HUES64 (cell line): Measurements from ENCODE around the gene PIWIL4.
"Not testable (repeated sequence)": the region's sequence is repeated elsewhere in the genome, so short reads cannot be mapped to it uniquely, and the experiment has no call there.

Experiments
- H3K27ac ChIP-seq: 2 replicates; pipeline ENCODE4 v1.7.0; 2013; ENCODE audit warnings: low read depth, low read length, inconsistent platforms
- H3K27me3 ChIP-seq: 2 replicates; pipeline ENCODE4 v1.6.1; 2013; ENCODE audit warnings: mild to moderate bottlenecking, low read length; ENCODE audit not compliant: insufficient read depth
- H3K36me3 ChIP-seq: 2 replicates; pipeline ENCODE4 v1.6.1; 2013; ENCODE audit warnings: mild to moderate bottlenecking, low read length; ENCODE audit not compliant: insufficient read depth
- H3K4me1 ChIP-seq: 2 replicates; pipeline ENCODE4 v1.6.1; 2013; ENCODE audit warnings: mild to moderate bottlenecking, low read length, moderate library complexity; ENCODE audit not compliant: insufficient read depth
- H3K4me3 ChIP-seq: 2 replicates; pipeline ENCODE4 v1.5.1; 2013; ENCODE audit warnings: mild to moderate bottlenecking, low read length, moderate library complexity
- H3K9ac ChIP-seq: 2 replicates; pipeline ENCODE4 v1.6.1; 2013; ENCODE audit warnings: mild to moderate bottlenecking, low read depth, low read length
- H3K9me3 ChIP-seq: 2 replicates; pipeline ENCODE4 v1.6.1; 2013; ENCODE audit warnings: low read depth, low read length; ENCODE audit not compliant: insufficient read depth
- WGBS: fragments of 150-250, 120-280 bp; methylation state at CpG from one replicate; pipeline ENCODE4 v1.1.7; 2013; ENCODE audit warnings: missing lambda C conversion rate; 5-methylcytosine and 5-hydroxymethylcytosine counted together

The PIWIL4 gene

GRCh38 chr11:94639901-94640721, 72.9 kb downstream of the PIWIL4 start:
- Histone ChIP-seq H3K27ac (no peak overlapping the region), H3K9ac (no peak overlapping the region)
- WGBS: 84% methylated on average over 13 of the region's 13 CpGs

GRCh38 chr11:94641167-94641761, 74.1 kb downstream of the PIWIL4 start:
- H3K9me3 ChIP-seq: no peaks in the 10 kb centered on the region
- H3K9ac ChIP-seq: no peak overlapping the region
- H3K27me3 ChIP-seq: no peaks in the 10 kb centered on the region
- no peak overlapping the region for H3K4me3 ChIP-seq
- no peaks in the 10 kb centered on the region for H3K36me3 ChIP-seq
- 60% methylated on average over 8 of the region's 8 CpGs for WGBS
- peak overlapping the region; percentile 15; the same call in 1 of the 2 replicates for H3K27ac ChIP-seq
- peaks cover 8% of the 10 kb centered on the region; the same call in 1 of the 2 replicates for H3K4me1 ChIP-seq

More at GRCh38 chr11:94639901-94640721, 72.9 kb downstream of the PIWIL4 start:
- H3K36me3 ChIP-seq: no peaks in the 10 kb centered on the region
- H3K9me3 ChIP-seq: no peaks in the 10 kb centered on the region
- H3K4me1 ChIP-seq: peaks cover 8% of the 10 kb centered on the region; the same call in 1 of the 2 replicates
- H3K27me3 ChIP-seq: no peaks in the 10 kb centered on the region
- no peak overlapping the region for H3K4me3 ChIP-seq

GRCh38 chr11:94643186-94643585, 76.0 kb downstream of the PIWIL4 start:
- H3K36me3 ChIP-seq, H3K27me3 ChIP-seq, H3K9me3 ChIP-seq, H3K9ac ChIP-seq: not testable (repeated sequence)
- H3K4me1 ChIP-seq: peaks cover 21% of the 10 kb centered on the region
- 35% methylated on average over 7 of the region's 8 CpGs for WGBS
- peak overlapping the region; percentile 3; the same call in 1 of the 2 replicates for H3K27ac ChIP-seq
- peak overlapping the region; percentile 27 for H3K4me3 ChIP-seq

- peak overlapping the region; percentile 21; the same call in 1 of the 2 replicates for H3K4me3 ChIP-seq
These were observed 80.8 kb downstream of the PIWIL4 start for GRCh38 chr11:94647926-94648325.

GRCh38 chr11:94648789-94649188, 81.6 kb downstream of the PIWIL4 start:
- Histone ChIP-seq H3K4me3 (peak overlapping the region; percentile 21; the same call in 1 of the 2 replicates), H3K4me1 (peaks cover 41% of the 10 kb centered on the region), H3K27me3 (no peaks in the 10 kb centered on the region), H3K27ac (peak overlapping the region; percentile 83), H3K9ac (peak overlapping the region; percentile 32; the same call in 1 of the 2 replicates), H3K9me3 (no peaks in the 10 kb centered on the region), H3K36me3 (peaks cover 30% of the 10 kb centered on the region)
- WGBS: 75% methylated on average over 2 of the region's 2 CpGs

More at GRCh38 chr11:94647926-94648325, 80.8 kb downstream of the PIWIL4 start:
- peak overlapping the region; percentile 32; the same call in 1 of the 2 replicates for H3K9ac ChIP-seq
- peaks cover 41% of the 10 kb centered on the region for H3K4me1 ChIP-seq
- no peaks in the 10 kb centered on the region for H3K9me3 ChIP-seq
- H3K27ac ChIP-seq: peak overlapping the region; percentile 83
- peaks cover 25% of the 10 kb centered on the region for H3K36me3 ChIP-seq
- H3K27me3 ChIP-seq: no peaks in the 10 kb centered on the region
- 27% methylated on average over 3 of the region's 3 CpGs for WGBS

GRCh38 chr11:94649254-94649653, 82.1 kb downstream of the PIWIL4 start:
- Histone ChIP-seq H3K27ac (peak overlapping the region; percentile 83), H3K36me3 (peaks cover 30% of the 10 kb centered on the region), H3K9ac (peak overlapping the region; percentile 32; the same call in 1 of the 2 replicates), H3K4me3 (peak overlapping the region; percentile 21; the same call in 1 of the 2 replicates), H3K9me3 (no peaks in the 10 kb centered on the region), H3K27me3 (no peaks in the 10 kb centered on the region), H3K4me1 (peaks cover 41% of the 10 kb centered on the region)
- 77% methylated on average over 2 of the region's 2 CpGs for WGBS

- peak overlapping the region; percentile 63 for H3K4me3 ChIP-seq
- no peaks in the 10 kb centered on the region for H3K9me3 ChIP-seq
- H3K36me3 ChIP-seq: peaks cover 38% of the 10 kb centered on the region
- peak overlapping the region; percentile 93 for H3K27ac ChIP-seq
- peaks cover 49% of the 10 kb centered on the region for H3K4me1 ChIP-seq
- peak overlapping the region; percentile 94 for H3K9ac ChIP-seq
- H3K27me3 ChIP-seq: no peaks in the 10 kb centered on the region
- 15% methylated on average over 4 of the region's 4 CpGs for WGBS
These were observed 82.9 kb downstream of the PIWIL4 start for GRCh38 chr11:94649964-94650623.

- H3K36me3 ChIP-seq: peaks cover 38% of the 10 kb centered on the region
- H3K27ac ChIP-seq: peak overlapping the region; percentile 93
- WGBS: 23% methylated on average over 7 of the region's 7 CpGs
- H3K4me3 ChIP-seq: peak overlapping the region; percentile 63
- peak overlapping the region; percentile 94 for H3K9ac ChIP-seq
- H3K9me3 ChIP-seq: no peaks in the 10 kb centered on the region
- H3K27me3 ChIP-seq: no peaks in the 10 kb centered on the region
- H3K4me1 ChIP-seq: peaks cover 55% of the 10 kb centered on the region
These were observed 83.6 kb downstream of the PIWIL4 start for GRCh38 chr11:94650756-94651155.

- Histone ChIP-seq H3K9ac (peak overlapping the region; percentile 94; the same call in 1 of the 2 replicates), H3K9me3 (no peaks in the 10 kb centered on the region), H3K36me3 (peaks cover 54% of the 10 kb centered on the region), H3K27ac (peak overlapping the region; percentile 93), H3K4me1 (peaks cover 63% of the 10 kb centered on the region), H3K4me3 (peak overlapping the region; percentile 63), H3K27me3 (no peaks in the 10 kb centered on the region)
- WGBS: 71% methylated on average over 6 of the region's 6 CpGs
These were observed 85.6 kb downstream of the PIWIL4 start for GRCh38 chr11:94652735-94653284.

GRCh38 chr11:94653561-94653960, 86.4 kb downstream of the PIWIL4 start:
- H3K27ac ChIP-seq: peak overlapping the region; percentile 32; the same call in 1 of the 2 replicates
- peak overlapping the region; percentile 94; the same call in 1 of the 2 replicates for H3K9ac ChIP-seq
- WGBS: 77% methylated on average over 5 of the region's 5 CpGs
- no peaks in the 10 kb centered on the region for H3K27me3 ChIP-seq
- peaks cover 62% of the 10 kb centered on the region for H3K4me1 ChIP-seq
- no peaks in the 10 kb centered on the region for H3K9me3 ChIP-seq
- H3K36me3 ChIP-seq: peaks cover 62% of the 10 kb centered on the region
- peak overlapping the region; percentile 63 for H3K4me3 ChIP-seq
